GM10847 (cell line): Measurements from ENCODE around the gene ZG16B.

Experiments
- POLR2A ChIP-seq: IDR thresholded peaks from 2 replicates; pipeline ENCODE4 v1.6.1; 2011; ENCODE audit not compliant: insufficient read length; ENCODE audit errors: extremely low read depth

ZG16B gene

GRCh38 chr16:2798723-2799204, 31.3 kb upstream of the ZG16B start:
- TF ChIP-seq POLR2A, result no peak

- TF ChIP-seq POLR2A, result no peak
These were observed 30.8 kb upstream of the ZG16B start for GRCh38 chr16:2799205-2799858.

- TF ChIP-seq POLR2A, result no peak
These were observed 30.3 kb upstream of the ZG16B start for GRCh38 chr16:2799859-2800226.

- no peak for TF ChIP-seq POLR2A
These were observed 26.4 kb upstream of the ZG16B start for GRCh38 chr16:2803545-2804195.

GRCh38 chr16:2804728-2805127, 25.4 kb upstream of the ZG16B start:
- TF ChIP-seq POLR2A, result no peak

- TF ChIP-seq POLR2A, result no peak
These were observed 23.8 kb upstream of the ZG16B start for GRCh38 chr16:2806286-2806685.

- no peak for TF ChIP-seq POLR2A
These were observed 21.9 kb upstream of the ZG16B start for GRCh38 chr16:2808181-2808580.

GRCh38 chr16:2809149-2809760, 20.8 kb upstream of the ZG16B start:
- TF ChIP-seq POLR2A, result no peak

GRCh38 chr16:2810651-2811050, 19.5 kb upstream of the ZG16B start:
- no peak for TF ChIP-seq POLR2A

- no peak for TF ChIP-seq POLR2A
These were observed 18.2 kb upstream of the ZG16B start for GRCh38 chr16:2811703-2812471.

GRCh38 chr16:2813771-2814221, 16.3 kb upstream of the ZG16B start:
- TF ChIP-seq POLR2A, result no peak

- TF ChIP-seq POLR2A, result no peak
These were observed 15.4 kb upstream of the ZG16B start for GRCh38 chr16:2814551-2815298.

GRCh38 chr16:2815299-2815771, 14.8 kb upstream of the ZG16B start:
- TF ChIP-seq POLR2A, result no peak

- TF ChIP-seq POLR2A, result no peak
These were observed 13.3 kb upstream of the ZG16B start, which contains the start of gene PRSS21 for GRCh38 chr16:2816751-2817339. TSS of gene PRSS21 (plus strand) at chr16:2817237. CDS start at chr16:2817269, 32 bp downstream.
